ENCODE results near the gene ECHS1.

ECHS1 gene

DNA sequence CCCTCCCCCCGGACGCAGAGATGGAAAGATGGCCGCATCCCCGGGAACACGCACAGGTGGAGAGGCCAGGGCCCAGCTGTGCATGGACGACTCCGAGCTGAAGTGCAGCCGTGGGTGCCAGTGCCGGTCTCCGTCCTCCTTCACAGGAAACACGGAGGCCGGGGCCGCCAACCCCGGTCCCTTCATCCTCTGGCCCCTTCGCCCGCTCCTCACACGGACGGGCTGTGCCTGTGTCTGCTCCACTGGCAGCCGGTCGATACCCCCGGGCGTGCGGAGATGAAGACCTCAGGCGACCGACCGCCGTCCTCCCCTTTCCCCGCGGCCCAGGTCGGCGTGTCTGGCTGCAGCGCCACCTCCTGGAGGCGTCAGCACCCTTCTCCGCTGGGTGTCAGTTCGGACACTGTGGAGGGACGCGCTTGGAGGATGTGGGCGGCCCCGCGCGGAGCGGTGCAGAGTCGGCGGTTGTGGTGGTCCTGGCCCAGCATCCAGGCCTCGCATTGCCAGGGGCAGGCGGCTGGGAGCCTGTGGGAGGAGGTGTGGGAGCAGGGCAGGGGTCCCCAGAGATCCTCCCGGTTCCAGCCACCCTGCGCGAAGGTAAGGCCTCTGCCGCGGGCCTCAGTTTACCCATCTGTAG, 54.5 kb downstream of the ECHS1 start:
- DNase-seq = peak; percentile 53

DNA sequence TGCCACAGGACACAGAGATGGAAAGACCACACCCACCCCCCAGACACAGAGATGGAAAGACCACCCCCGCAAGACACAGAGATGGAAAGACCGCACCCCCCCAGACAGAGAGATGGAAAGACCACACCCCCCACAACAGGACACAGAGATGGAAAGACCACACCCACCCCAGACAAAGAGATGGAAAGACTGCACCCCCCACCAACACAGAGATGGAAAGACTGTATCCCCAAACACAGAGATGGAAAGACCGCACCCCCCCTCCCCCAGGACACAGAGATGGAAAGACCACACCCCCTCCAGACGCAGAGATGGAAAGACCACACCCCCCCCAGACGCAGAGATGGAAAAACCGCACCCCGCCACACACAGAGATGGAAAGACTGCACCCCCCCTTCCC, 56.4 kb downstream of the ECHS1 start:
- no peak for DNase-seq

GRCh38 chr10:133316266-133316665, 56.9 kb downstream of the ECHS1 start:
- DNase-seq = no peak

GRCh38 chr10:133315847-133316246, 57.3 kb downstream of the ECHS1 start:
- no peak for DNase-seq

DNA sequence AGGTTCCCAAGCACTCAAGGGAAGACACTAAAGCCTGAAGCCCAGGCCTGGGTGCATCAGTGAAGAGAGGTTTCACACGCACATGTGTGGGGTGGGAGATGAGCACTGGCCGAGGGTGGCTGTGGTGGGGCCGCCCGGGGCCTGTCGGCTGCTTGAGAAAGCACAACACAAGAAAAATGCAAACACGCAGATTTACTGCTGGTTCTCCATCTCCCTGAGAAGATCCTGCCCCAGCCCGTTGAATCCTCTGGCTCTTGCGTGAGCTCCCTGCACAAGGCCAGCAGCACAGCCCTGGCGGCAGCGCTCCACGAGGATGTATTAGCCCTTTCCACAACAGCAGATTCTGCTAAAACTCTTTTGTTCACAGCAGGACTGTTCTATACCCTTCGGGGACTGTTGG, 58.2 kb downstream of the ECHS1 start:
- DNase-seq = no peak

GRCh38 chr10:133313192-133313591, 60.0 kb downstream of the ECHS1 start:
- no peak for DNase-seq

GRCh38 chr10:133312769-133313145, 60.4 kb downstream of the ECHS1 start:
- no peak for DNase-seq
